DMS 273 (cell line): ENCODE results near the gene AFF3.

Source experiments
- DNase-seq: peaks from one replicate; lab custom pipeline; 2025; ENCODE audit not compliant: unreplicated experiment; lab: John Stamatoyannopoulos, UW

AFF3 gene

DNA sequence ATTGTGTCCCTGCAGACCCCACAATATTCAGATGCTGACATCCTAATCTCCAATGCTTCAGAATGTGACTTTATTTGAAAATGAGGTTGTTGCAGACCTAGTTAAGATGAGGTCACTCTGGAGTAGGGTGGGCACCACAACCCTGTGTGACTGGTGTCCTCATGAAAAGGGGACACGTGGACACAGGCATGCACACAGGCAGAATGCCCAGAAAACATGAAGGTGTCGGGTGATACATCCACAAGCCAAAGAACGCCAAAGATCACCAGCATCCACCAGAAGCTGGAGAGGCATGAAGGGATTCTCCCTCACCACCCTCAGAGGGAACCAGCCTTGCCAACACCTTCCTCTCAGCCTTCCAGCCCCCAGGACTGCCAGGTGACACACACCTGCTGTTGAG, 69.3 kb downstream of the AFF3 start:
- no peak for DNase-seq

DNA sequence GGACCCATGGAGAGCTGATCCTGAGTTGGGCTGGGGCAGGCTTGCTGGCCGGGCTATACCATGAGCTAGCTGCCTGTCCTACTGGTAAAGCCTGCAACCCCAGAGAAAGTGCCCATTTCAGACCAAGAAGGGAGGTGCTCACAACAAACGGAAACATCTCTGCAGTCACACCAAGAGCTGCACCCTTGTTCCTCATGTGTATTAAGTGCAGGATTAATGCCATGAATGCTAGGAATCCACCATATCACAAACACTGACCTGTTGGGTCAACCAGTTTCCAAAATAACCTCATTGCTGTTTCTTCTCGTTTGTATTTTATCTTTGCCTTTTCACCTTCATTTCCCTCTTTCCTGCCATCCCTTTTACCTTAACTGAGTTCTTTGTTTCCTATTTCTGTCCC, 69.9 kb downstream of the AFF3 start:
- no peak for DNase-seq

DNA sequence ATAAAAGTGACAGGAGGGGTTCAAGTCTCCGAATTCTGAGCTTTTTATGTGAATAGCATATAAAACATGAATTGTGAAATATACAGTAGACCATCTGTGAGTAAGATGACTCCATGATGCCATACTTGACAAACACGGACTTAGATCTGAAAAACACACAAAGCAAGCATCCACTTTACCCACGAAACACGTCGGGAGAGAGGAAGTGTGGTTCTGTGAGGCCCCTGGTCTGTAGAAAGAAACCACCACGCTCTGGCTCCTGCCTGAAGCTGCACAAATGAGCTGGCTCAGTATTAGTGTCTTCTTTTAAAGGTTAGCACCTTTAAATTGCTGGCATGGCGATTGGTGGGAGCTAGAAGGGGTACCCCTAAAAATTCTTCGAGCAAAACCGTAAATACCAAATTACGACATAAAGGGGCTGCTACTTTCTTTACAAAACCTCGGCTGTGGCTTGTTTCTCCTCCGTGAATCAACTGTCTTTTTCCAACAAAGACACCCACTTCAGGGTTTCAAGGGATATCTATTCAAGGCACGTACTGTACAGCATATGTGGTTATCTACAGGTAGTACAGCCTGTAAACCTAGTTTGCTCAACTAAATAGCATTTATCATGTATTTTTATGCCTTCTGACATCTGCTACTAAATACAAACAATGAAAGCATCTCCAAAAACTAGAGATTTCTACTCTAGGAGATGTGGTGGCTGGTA, 70.9 kb downstream of the AFF3 start:
- DNase-seq: no peak

DNA sequence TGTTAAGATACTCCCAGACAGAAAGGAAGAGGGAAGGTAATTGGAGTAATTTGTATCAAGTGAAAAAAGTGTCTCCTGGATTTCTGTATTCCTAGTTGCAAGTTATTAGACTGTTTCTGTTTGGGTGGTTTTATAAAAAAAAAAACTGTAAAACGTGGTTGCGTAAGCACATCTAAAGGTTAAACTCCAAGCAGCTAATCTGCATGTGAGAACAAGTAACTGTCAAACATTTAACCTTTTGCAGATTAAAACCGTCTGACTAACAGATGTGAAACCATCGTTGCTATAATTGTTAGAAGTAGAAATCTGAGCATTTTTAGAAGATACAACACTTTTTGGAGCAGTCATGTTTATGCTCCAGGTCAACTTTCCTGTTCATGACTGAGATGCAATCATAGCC, 72.3 kb downstream of the AFF3 start:
- DNase-seq: no peak

DNA sequence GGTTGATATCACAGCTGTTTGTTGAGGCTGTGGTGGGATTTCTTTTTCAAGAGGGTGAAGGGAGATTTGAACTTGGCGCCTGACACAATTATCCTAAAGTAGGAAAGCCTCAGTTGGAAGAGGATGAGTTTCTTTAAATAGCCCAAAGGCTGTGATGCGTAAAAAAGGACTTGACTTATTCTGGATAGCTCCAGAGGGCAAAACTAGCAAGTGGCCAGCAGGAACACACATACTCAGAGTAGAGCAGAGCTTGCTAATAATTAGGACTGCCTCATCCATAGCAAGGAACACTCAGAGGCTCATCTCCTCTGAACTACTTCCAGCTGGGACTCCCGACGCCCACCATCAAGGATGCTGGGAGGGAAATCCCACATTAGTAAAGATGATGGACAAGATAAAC, 74.0 kb downstream of the AFF3 start:
- DNase-seq: no peak

DNA sequence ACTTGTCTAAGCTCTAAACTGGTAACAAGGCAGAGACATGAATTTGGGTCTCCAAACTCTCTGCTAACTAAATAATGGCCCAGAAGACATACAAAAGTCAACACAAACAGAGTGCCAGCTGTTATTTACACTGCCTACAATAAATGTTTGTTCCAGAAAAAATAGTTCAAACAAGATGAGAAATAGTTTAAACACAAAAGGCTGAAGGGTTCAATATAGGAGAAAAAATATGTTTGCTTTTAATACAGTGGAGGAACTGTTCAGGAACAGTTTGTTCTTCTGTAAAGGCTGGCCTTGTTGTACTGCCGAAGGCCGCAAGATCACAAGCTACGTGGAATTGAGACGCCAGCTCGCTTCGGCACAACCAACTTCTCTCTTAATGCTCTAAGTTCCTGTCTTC, 74.6 kb downstream of the AFF3 start:
- DNase-seq: no peak

DNA sequence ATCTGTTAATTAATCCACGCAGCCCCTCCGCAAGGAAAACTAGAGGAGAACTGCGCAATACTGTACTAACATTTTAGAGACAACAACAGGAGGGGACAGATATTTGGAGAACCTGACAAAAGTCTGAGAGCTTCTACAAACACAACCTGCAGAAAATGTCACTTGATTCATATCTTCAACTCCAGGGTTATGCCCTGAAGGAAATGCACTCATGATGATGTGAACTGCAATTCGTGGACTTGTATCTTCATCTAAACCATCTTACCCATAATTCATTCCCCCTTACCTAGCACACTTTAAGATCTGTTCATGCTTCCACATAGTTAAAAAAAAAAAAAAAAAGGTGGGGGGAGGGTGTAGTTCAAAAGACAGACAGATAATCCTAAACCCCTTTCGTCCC, 75.5 kb downstream of the AFF3 start:
- no peak for DNase-seq

DNA sequence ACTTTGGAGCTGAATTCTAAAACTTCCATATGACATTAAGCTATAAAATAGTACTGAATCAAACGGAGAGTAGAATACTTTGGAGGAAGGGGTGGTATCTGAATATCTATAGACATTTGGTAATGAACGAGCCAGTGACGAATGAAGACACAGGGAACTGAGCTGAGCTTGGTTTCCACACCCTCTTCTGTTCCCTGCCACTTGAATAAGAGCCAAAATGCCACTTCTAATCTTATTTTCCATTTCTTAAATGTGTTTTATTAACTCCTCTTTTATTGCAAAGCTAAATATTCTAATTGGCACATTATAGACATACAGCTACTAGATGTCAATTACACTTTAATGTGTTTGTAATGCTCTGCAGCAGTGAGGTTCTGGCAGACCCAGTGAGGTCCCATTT, 76.1 kb downstream of the AFF3 start:
- no peak for DNase-seq

DNA sequence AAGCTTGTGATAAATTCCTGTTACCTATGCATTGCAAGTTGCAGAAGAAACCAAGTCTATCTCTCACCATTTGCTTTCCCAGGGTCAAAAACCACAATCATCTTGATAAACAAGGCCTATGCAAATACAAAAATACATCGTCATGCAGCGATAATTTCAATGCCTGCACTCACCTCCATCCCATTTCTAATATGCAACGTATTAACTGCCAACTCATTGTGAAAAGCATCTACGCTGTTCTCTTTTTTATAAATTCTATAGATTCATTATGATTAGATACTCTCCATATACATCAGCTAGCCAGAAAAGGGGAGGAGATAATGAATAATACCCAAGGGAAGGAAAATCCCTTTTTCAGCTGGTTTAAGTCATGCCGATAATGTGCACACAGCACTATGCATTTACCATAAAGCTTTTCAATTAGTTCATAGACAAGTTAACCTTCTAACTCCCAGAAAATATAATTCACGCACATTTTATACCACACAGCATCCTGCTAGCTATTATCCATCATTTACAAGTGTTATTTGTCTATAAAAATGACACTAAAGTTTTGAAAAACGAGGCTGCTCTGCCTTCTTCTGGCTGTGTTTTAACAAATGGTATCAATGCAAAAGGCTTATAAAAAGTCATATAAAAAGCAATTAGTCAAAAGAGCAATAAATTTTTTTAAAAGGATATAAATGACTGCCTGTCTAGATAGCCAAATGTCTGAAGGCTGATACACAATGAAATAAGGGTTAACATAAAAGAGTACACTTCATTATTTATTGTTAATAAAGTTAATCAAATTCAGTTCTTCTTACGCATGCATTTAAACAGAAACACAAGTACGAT, 77.6 kb downstream of the AFF3 start:
- no peak for DNase-seq

DNA sequence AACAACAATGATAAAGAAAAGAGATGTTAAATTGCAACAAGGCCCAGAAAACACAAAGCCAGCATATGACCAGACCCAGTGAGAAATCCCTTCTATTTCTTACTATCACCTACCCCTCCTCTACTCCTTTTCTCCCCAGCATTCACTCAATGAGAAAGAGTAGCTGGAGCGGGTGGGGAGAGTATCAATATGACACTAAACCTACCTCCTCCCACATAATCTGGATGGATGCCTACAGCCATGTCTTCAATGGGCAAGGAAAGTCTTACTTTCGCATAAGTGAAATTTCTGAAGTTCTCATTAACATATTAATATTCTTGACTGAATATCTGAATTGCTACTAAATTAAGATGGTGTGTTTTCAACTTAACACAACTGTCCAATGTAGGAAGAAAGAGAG, 78.2 kb downstream of the AFF3 start:
- DNase-seq: no peak

DNA sequence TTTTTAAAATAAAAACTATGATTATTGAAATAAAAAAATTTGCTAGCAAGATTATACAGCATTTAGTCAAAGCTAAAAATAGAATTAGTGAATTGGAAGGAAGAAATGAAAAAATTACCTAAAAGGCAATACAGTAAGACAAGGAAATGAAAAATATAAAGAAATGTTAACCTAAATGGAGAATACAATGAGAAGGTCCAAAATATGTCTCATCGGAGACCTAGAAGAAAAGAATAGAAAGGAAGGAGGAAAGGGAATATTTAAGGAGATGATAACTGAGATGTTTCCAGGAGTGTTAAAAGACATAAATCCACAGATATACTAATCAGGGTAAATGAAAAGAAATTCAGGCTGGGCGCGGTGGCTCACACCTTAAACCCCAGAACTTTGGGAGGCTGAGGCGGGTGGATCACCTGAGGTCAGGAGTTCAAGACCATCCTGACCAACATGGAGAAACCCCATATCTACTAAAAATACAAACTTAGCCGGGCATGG, 78.9 kb downstream of the AFF3 start:
- DNase-seq: no peak

DNA sequence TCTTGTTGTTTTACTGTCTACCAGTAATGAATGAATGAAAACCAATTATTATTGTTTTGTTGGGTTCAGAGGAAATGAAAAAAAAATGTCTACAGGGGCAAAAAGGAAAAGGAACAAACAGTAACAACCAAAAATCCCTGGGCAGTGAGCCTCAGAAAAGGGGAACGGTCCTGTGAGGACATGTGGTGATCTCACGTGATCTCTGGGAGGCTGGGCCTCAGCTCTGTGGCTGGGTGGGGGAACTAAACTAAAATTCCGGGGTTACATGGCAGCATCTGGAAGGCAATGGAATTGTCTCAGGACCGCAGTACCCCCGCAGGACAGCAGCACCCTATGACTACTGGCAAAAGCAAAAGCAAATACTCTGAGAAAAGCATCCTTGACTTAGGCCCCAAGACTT, 80.1 kb downstream of the AFF3 start:
- no peak for DNase-seq

DNA sequence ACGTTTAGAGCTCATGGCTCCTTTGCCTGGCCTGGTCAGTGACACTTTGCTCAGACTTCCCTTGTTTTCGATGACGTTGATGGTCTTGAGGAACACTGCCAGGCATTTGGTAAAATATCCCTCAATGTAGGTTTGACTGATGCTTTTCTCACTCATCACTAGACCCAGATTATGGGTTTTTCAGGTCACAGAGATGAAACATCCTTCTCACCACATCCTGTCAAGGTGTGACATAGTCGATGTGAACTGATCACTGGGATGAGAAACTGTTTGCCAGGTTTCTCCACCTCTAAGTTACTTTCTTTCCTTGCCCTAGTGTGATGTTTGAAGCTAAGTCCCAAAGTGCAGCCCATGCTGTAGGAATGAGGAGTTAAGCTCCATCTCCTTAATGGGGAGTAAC, 81.5 kb downstream of the AFF3 start:
- no peak for DNase-seq

DNA sequence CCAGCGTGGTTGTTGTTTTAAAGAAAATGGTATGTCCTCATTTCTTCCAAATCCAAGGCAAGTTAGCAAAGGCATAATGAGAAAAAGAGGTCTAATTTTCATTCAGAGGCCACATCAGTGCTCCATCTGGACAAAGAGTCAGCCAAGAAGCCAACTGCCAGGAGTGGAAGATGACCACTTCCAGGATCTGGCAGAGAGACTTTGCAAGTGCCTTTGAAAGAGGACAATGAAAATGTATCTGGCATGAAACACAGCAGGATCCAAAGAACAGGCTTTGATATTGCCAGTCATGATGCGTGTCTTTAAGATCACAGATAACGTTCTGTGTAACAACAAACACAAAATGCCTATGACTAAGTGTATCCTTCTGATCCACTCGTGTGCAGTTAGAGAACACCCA, 82.8 kb downstream of the AFF3 start:
- DNase-seq: no peak

DNA sequence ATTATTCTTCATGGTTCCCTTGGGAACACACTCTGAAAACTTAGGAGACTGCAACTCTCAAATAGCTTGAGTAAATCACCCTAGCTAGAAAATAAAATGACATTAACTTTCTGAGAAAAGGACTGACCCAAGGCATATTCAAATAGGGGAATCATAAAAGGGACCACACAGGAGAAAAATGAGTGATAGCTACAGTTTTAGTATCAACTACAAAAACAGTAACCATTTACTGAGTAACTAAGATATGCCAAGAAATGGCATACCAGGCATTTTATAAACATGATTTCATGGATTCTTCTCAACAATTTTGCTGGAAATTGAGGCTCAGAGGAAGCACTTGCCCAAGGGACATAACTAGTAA, 84.5 kb downstream of the AFF3 start:
- no peak for DNase-seq

DNA sequence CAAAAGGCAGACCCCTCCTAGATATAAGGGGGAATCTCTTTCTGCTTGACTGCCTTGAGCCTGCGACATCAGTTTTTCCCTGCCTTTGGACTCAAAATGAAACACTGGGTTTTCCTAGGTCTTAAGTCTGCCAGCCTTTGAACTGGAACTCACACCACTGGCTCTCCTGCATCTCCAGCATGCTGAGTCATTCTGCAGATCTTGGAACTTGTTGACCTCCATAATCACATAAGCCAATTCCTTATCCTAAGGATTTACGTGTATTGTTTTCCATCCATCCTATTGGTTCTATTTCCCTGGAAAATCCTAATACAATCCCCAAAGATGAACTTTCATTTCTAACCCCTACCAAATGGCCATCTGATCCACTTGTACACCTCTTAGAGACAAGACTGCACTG, 88.0 kb downstream of the AFF3 start:
- DNase-seq: no peak

DNA sequence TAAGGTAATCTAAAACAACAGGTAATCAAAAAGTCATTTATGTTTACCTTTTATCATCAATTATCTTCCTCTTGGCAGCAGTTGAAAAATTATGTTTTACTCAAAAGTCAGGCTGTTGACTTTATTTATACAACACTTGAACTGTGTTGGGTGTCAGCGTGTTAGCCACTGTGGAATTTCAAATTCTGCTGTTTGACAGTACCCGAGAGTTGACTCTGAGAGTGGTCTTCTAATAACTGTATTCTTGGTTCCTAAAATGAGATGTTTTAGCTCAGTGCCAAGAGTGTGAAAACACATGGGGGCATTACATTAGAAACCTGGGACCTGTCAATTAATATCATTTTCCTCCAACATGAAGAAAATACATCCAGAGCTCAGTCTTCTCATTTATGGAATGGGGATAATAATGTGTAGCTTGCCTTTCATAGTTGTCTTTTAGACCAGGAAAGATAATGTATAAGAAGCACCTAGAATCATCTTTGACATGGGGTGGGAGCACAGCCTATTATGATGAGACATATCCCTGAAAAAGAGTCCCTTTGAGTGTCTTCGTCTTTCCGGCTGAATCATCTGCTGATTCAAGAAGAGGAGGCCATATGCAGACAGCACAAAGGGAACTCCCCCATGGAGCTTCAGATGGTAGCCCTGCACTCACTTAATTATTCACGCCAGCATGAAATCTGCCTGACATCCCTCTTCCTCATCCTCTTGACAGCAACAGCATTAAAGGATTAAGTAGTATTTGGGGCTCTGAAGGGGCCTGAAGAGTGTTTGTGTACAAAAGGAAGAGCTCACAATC, 89.1 kb downstream of the AFF3 start:
- DNase-seq: no peak

DNA sequence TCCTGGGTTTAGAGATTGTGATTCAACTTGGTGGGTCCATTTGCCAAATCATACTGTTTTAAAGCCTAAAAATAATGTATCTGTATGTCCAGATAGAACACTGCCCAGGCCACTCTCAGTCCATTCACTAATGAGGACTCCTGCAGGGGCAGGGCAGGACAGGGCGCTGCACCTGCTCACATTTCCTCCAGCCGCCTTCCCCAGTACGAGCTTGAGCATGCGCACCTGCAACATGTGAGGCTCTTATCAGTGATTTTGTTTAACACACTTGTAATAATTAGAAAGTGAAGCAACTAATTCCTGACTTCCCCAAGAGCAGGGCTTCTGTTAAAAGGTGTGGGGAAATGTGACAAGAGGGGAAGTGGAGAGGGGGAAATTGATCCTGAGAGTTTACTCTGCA, 89.7 kb downstream of the AFF3 start:
- no peak for DNase-seq

DNA sequence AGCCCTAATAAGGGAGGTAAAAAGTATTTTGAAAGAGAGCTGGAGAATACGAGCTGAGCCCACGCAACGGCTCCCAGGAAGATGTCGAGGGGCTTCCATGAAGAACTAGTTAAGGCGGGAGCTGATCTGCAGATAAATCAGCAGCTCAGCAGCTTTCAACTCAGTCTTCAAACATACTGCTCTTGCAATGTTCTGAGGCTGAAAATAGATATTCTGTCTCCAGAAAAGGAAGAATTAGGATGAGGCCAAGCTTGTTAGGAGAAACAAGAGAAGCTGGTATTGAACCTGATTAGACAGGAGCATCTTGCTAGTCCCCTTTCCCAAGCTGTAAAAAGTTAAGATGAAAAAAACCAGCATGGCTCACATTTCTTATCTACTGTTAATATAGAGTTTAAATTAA, 91.1 kb downstream of the AFF3 start:
- DNase-seq: no peak

DNA sequence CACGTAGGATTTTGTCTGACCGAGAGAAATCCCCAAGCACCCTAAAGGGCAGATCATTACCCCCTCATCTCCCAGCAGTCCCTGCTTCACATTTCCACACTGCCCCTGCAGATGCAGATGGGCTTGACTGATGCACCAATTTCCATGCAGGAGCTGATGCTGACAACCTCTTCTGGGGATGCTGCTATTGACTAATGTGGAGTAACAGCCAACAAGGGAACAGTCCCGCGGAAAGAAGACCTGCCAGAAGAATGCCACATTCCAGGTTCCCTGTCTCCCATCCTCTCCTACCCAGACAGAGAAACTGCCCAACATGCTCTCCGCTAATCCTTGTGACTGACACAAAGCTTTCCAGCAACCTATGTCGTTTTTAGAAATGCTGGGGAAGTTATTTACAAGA, 91.7 kb downstream of the AFF3 start:
- DNase-seq: no peak

DNA sequence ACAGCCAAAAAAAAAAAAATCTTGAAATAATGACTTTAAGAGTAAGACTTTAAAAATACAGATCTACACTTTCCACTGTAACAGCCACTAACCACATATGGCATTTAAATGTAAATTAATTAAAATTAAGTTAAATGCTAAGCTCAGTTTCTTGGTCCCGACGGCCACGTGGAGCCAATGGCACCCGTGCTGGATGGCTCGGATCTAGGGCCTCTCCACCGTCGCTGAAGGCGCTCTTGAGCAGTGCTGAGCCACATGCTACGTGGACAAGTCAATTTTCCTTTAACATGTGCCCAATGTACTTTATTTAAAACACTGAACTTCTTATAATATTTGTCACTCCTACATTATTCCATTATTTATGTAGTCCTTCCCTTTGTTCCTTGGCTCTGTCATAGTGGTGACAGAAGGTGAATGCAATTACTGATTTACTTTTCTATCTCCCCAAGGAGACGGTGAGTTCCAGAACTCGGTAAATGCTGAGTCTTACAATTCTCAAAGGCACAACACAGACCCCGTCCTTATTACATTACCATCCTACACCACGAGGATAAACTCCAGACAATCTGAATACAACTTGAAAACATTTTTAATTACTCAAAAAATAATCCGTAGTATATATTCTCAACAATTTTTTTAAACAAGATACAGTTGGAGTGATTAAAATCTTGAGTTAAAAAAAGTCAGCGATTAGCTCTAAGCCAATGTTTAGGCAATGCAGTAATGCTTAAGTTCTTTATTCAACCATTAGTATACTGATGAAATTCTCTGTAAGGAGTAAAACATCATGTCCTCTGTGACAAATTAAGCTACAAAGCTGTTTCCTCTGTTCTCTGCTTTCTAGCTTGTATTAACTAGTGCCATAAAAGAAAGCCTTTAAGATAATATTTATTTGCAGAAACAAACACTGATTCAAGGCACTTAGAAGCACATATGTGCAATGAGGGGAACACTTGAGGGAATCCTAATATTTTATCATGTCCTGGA, 95.1 kb downstream of the AFF3 start:
- no peak for DNase-seq
